AG09309 (cell line): ENCODE measurements around the gene ABTB1.

Experiments used
- DNase-seq: peaks from one replicate; pipeline ENCODE4 v3.0.0-alpha.2; 2010; ENCODE audit warnings: low read depth
- H3K4me3 ChIP-seq: 2 replicates; pipeline ENCODE4 v1.5.1; 2011; ENCODE audit warnings: mild to moderate bottlenecking, low read depth, low read length, moderate library complexity; ENCODE audit not compliant: control insufficient read depth
- CTCF ChIP-seq: IDR thresholded peaks from 2 replicates; pipeline ENCODE4 v1.5.1; 2011; ENCODE audit warnings: mild to moderate bottlenecking, low read depth, low read length, inconsistent platforms; ENCODE audit not compliant: insufficient read depth, control insufficient read depth; ENCODE audit errors: missing control alignments

The ABTB1 gene

GRCh38 chr3:127640042-127640355, 32.8 kb upstream of the ABTB1 start:
- no peak for DNase-seq
- no peak for TF ChIP-seq CTCF
- H3K4me3 ChIP-seq = no peak overlapping the region

GRCh38 chr3:127644641-127645370, 27.9 kb upstream of the ABTB1 start:
- DNase-seq = no peak
- no peak overlapping the region for H3K4me3 ChIP-seq
- no peak for TF ChIP-seq CTCF

- TF ChIP-seq CTCF = no peak
- no peak for DNase-seq
- H3K4me3 ChIP-seq = no peak overlapping the region
These were observed 27.3 kb upstream of the ABTB1 start for GRCh38 chr3:127645371-127646015.

GRCh38 chr3:127646501-127647046, 26.2 kb upstream of the ABTB1 start:
- no peak for DNase-seq
- TF ChIP-seq CTCF = no peak
- no peak overlapping the region for H3K4me3 ChIP-seq

GRCh38 chr3:127647166-127647844, 25.4 kb upstream of the ABTB1 start:
- no peak overlapping the region for H3K4me3 ChIP-seq
- no peak for TF ChIP-seq CTCF
- DNase-seq = no peak

- no peak for DNase-seq
- no peak overlapping the region for H3K4me3 ChIP-seq
- TF ChIP-seq CTCF = no peak
These were observed 24.9 kb upstream of the ABTB1 start for GRCh38 chr3:127647845-127648204.
